ENCODE data around the gene GPN1. TPM values are rescaled to one million over a fixed set of nuclear protein-coding genes. Genes with fewer than 3 reads are reported as not detected.
A peak's percentile ranks its signal among the peaks of the same experiment; 100 is the strongest.

GPN1 gene
- total and polyA plus RNA-seq, 2 experiments from 2014 or later = 23.7 to 40.3 TPM

GRCh38 chr2:27663285-27664153 lies 34.7 kb downstream of the GPN1 start, which contains the start of the genes SLC4A1AP and SUPT7L:
TSS of gene SLC4A1AP (plus strand) at chr2:27663889. CDS start at chr2:27663915, 26 bp downstream.
TSS of gene SUPT7L (minus strand) at chr2:27663614. CDS start at chr2:27662192, 1,422 bp downstream.
- Histone ChIP-seq H3K27ac (ENCODE audit: low read depth) (peak within 1 kb of the TSS; percentile 95), H3K36me3 (ENCODE audit: insufficient read depth) (peaks cover 6% of the 10 kb centered on the region; the same call in 1 of the 2 replicates), H3K4me1 (ENCODE audit: insufficient read depth) (peaks cover 14% of the 10 kb centered on the region), H3K27me3 (ENCODE audit: insufficient read depth) (no peaks in the 10 kb centered on the region), H3K9me2 (ENCODE audit: insufficient read depth) (no peaks in the 10 kb centered on the region), H4K20me1 (replicated peaks; ENCODE audit: insufficient read depth) (no peaks in the 10 kb centered on the region), H3K4me2 (peak within 1 kb of the TSS; percentile 98), H3F3A (replicated peaks; ENCODE audit: low read depth) (no peaks in the 10 kb centered on the region), H3K79me2 (replicated peaks; ENCODE audit: insufficient read depth) (peaks cover 27% of the 10 kb centered on the region), H2AFZ (peak within 1 kb of the TSS; percentile 100), H3K4me3 (peak within 1 kb of the TSS; percentile 83)
- ATAC-seq = peak; percentile 91
- TF ChIP-seq JUNB (IDR thresholded peaks at IDR 0.05; ENCODE audit: unreplicated experiment) (no peak), EZH2 (IDR thresholded peaks at IDR 0.05; ENCODE audit: low read depth, unreplicated experiment) (no peak), POLR2AphosphoS5 (IDR thresholded peaks at IDR 0.05; ENCODE audit: low read depth) (peak; percentile 67), CREB1 (CRISPR knock-in tag; IDR thresholded peaks at IDR 0.05; ENCODE audit: low read depth) (peak; percentile 68; the same call in 1 of the 2 replicates), ETS1 (IDR thresholded peaks at IDR 0.05) (peak; percentile 27; the same call in 1 of the 2 replicates), EZH2phosphoT487 (IDR thresholded peaks at IDR 0.05; ENCODE audit: unreplicated experiment) (no peak), STAT1 (IDR thresholded peaks at IDR 0.05; ENCODE audit: unreplicated experiment) (no peak), ZNF331 (CRISPR knock-in tag; IDR thresholded peaks at IDR 0.05; ENCODE audit: low read depth) (no peak), ZNF114 (CRISPR knock-in tag; IDR thresholded peaks at IDR 0.05) (peak; percentile 89; the same call in 1 of the 2 replicates), NANOG (IDR thresholded peaks at IDR 0.05; ENCODE audit: borderline replicate concordance) (no peak; the same call in 1 of the 2 replicates)
- TF ChIP-seq, protein P1, sequence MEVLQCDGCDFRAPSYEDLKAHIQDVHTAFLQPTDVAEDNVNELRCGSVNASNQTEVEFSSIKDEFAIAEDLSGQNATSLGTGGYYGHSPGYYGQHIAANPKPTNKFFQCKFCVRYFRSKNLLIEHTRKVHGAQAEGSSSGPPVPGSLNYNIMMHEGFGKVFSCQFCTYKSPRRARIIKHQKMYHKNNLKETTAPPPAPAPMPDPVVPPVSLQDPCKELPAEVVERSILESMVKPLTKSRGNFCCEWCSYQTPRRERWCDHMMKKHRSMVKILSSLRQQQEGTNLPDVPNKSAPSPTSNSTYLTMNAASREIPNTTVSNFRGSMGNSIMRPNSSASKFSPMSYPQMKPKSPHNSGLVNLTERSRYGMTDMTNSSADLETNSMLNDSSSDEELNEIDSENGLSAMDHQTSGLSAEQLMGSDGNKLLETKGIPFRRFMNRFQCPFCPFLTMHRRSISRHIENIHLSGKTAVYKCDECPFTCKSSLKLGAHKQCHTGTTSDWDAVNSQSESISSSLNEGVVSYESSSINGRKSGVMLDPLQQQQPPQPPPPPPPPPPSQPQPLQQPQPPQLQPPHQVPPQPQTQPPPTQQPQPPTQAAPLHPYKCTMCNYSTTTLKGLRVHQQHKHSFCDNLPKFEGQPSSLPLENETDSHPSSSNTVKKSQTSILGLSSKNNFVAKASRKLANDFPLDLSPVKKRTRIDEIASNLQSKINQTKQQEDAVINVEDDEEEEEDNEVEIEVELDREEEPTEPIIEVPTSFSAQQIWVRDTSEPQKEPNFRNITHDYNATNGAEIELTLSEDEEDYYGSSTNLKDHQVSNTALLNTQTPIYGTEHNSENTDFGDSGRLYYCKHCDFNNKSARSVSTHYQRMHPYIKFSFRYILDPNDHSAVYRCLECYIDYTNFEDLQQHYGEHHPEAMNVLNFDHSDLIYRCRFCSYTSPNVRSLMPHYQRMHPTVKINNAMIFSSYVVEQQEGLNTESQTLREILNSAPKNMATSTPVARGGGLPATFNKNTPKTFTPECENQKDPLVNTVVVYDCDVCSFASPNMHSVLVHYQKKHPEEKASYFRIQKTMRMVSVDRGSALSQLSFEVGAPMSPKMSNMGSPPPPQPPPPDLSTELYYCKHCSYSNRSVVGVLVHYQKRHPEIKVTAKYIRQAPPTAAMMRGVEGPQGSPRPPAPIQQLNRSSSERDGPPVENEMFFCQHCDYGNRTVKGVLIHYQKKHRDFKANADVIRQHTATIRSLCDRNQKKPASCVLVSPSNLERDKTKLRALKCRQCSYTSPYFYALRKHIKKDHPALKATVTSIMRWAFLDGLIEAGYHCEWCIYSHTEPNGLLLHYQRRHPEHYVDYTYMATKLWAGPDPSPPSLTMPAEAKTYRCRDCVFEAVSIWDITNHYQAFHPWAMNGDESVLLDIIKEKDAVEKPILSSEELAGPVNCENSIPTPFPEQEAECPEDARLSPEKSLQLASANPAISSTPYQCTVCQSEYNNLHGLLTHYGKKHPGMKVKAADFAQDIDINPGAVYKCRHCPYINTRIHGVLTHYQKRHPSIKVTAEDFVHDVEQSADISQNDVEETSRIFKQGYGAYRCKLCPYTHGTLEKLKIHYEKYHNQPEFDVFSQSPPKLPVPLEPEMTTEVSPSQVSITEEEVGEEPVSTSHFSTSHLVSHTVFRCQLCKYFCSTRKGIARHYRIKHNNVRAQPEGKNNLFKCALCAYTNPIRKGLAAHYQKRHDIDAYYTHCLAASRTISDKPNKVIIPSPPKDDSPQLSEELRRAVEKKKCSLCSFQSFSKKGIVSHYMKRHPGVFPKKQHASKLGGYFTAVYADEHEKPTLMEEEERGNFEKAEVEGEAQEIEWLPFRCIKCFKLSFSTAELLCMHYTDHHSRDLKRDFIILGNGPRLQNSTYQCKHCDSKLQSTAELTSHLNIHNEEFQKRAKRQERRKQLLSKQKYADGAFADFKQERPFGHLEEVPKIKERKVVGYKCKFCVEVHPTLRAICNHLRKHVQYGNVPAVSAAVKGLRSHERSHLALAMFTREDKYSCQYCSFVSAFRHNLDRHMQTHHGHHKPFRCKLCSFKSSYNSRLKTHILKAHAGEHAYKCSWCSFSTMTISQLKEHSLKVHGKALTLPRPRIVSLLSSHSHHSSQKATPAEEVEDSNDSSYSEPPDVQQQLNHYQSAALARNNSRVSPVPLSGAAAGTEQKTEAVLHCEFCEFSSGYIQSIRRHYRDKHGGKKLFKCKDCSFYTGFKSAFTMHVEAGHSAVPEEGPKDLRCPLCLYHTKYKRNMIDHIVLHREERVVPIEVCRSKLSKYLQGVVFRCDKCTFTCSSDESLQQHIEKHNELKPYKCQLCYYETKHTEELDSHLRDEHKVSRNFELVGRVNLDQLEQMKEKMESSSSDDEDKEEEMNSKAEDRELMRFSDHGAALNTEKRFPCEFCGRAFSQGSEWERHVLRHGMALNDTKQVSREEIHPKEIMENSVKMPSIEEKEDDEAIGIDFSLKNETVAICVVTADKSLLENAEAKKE (CRISPR knock-in tag; IDR thresholded peaks at IDR 0.05) = no peak
- TF ChIP-seq, protein P2, sequence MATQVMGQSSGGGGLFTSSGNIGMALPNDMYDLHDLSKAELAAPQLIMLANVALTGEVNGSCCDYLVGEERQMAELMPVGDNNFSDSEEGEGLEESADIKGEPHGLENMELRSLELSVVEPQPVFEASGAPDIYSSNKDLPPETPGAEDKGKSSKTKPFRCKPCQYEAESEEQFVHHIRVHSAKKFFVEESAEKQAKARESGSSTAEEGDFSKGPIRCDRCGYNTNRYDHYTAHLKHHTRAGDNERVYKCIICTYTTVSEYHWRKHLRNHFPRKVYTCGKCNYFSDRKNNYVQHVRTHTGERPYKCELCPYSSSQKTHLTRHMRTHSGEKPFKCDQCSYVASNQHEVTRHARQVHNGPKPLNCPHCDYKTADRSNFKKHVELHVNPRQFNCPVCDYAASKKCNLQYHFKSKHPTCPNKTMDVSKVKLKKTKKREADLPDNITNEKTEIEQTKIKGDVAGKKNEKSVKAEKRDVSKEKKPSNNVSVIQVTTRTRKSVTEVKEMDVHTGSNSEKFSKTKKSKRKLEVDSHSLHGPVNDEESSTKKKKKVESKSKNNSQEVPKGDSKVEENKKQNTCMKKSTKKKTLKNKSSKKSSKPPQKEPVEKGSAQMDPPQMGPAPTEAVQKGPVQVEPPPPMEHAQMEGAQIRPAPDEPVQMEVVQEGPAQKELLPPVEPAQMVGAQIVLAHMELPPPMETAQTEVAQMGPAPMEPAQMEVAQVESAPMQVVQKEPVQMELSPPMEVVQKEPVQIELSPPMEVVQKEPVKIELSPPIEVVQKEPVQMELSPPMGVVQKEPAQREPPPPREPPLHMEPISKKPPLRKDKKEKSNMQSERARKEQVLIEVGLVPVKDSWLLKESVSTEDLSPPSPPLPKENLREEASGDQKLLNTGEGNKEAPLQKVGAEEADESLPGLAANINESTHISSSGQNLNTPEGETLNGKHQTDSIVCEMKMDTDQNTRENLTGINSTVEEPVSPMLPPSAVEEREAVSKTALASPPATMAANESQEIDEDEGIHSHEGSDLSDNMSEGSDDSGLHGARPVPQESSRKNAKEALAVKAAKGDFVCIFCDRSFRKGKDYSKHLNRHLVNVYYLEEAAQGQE (IDR thresholded peaks at IDR 0.05; ENCODE audit: unreplicated experiment) = no peak
- TF ChIP-seq, protein P3, sequence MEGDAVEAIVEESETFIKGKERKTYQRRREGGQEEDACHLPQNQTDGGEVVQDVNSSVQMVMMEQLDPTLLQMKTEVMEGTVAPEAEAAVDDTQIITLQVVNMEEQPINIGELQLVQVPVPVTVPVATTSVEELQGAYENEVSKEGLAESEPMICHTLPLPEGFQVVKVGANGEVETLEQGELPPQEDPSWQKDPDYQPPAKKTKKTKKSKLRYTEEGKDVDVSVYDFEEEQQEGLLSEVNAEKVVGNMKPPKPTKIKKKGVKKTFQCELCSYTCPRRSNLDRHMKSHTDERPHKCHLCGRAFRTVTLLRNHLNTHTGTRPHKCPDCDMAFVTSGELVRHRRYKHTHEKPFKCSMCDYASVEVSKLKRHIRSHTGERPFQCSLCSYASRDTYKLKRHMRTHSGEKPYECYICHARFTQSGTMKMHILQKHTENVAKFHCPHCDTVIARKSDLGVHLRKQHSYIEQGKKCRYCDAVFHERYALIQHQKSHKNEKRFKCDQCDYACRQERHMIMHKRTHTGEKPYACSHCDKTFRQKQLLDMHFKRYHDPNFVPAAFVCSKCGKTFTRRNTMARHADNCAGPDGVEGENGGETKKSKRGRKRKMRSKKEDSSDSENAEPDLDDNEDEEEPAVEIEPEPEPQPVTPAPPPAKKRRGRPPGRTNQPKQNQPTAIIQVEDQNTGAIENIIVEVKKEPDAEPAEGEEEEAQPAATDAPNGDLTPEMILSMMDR (conservative IDR thresholded peaks at IDR 0.05; ENCODE audit: low read depth in 2 of 2) = no peak
- H3K4me1 Mint-ChIP-seq = peaks cover 8% of the 10 kb centered on the region; the same call in 1 of the 3 replicates
- peak within 1 kb of the TSS; percentile 98 for H3K4me3 Mint-ChIP-seq
- H3K9me3 Mint-ChIP-seq = no peaks in the 10 kb centered on the region; the same call in 2 of the 3 replicates
- peak within 1 kb of the TSS; percentile 99 for H3K27ac Mint-ChIP-seq
- peak; percentile 91 for DNase-seq (ENCODE audit: low spot score)
- H3K27me3 Mint-ChIP-seq (ENCODE audit: insufficient read depth, low read depth, poor library complexity) = peaks cover 7% of the 10 kb centered on the region
- peaks cover 45% of the 10 kb centered on the region for H3K36me3 Mint-ChIP-seq (ENCODE audit: low read depth)

Data from GM23338 (cell line).